ENCODE data around the gene MAD1L1.

Gene MAD1L1

GRCh38 chr7:2087744-2088143, 145.0 kb downstream of the MAD1L1 start:
- Histone ChIP-seq H3K27ac (ENCODE audit: low read length, poor library complexity, severe bottlenecking) (no peak overlapping the region), H2AFZ (ENCODE audit: low read depth, low read length) (no peak overlapping the region), H3K4me3 (ENCODE audit: insufficient read depth in 1 of 2, low read depth in 1 of 2, low read length in 2 of 2) (no peak overlapping the region), H2BK12ac (ENCODE audit: low read length in 2 of 2) (no peak overlapping the region), H2AK5ac (ENCODE audit: low read length, severe bottlenecking) (no peak overlapping the region), H4K91ac (ENCODE audit: low read length) (no peak overlapping the region), H3K4me2 (ENCODE audit: low read length, poor library complexity, severe bottlenecking) (no peak overlapping the region), H3K9me3 (ENCODE audit: control insufficient read depth, low read length) (no peaks in the 10 kb centered on the region), H3K4ac (ENCODE audit: low read depth in 1 of 2, low read length in 2 of 2) (no peak overlapping the region), H2BK120ac (ENCODE audit: low read depth, low read length) (no peak overlapping the region), H2BK15ac (ENCODE audit: low read depth, poor library complexity, severe bottlenecking) (no peak overlapping the region), H3K18ac (ENCODE audit: low read depth in 1 of 2, low read length in 2 of 2) (no peak overlapping the region), H4K8ac (ENCODE audit: low read length) (no peak overlapping the region), H3K9ac (ENCODE audit: low read length) (no peak overlapping the region), H3K14ac (ENCODE audit: low read length in 2 of 2) (no peak overlapping the region), H3K23ac (ENCODE audit: low read length in 2 of 2) (no peak overlapping the region), H3K79me1 (replicated peaks; ENCODE audit: low read length, poor library complexity, severe bottlenecking) (no peaks in the 10 kb centered on the region), H3K36me3 (ENCODE audit: control insufficient read depth in 1 of 2, insufficient read depth in 2 of 2, low read depth in 1 of 2, low read length in 2 of 2) (peaks cover 8 to 40% of the 10 kb centered on the region in 2 experiments), H3K27me3 (ENCODE audit: control insufficient read depth in 1 of 2, insufficient read depth in 1 of 2, low read length in 2 of 2) (no peaks in the 10 kb centered on the region), H3K4me1 (ENCODE audit: control insufficient read depth, insufficient read depth, low read depth, low read length) (peaks cover 2% of the 10 kb centered on the region), H2BK5ac (ENCODE audit: low read depth, low read length, poor library complexity, severe bottlenecking) (no peak overlapping the region)
- 89% methylated on average over 7 of the region's 11 CpGs for WGBS
- no peak for DNase-seq

GRCh38 chr7:2086229-2086628, 146.5 kb downstream of the MAD1L1 start:
- no peak overlapping the region for H3K18ac ChIP-seq (ENCODE audit: low read depth in 1 of 2, low read length in 2 of 2)
- no peak overlapping the region for H3K14ac ChIP-seq (ENCODE audit: low read length in 2 of 2)
- no peak overlapping the region for H4K91ac ChIP-seq (ENCODE audit: low read length)
- no peak for DNase-seq
- H2BK120ac ChIP-seq (ENCODE audit: low read depth, low read length) = no peak overlapping the region
- no peak overlapping the region for H2BK5ac ChIP-seq (ENCODE audit: low read depth, low read length, poor library complexity, severe bottlenecking)
- H3K4me1 ChIP-seq (ENCODE audit: control insufficient read depth, insufficient read depth, low read depth, low read length) = peaks cover 5% of the 10 kb centered on the region
- H3K23ac ChIP-seq (ENCODE audit: low read length in 2 of 2) = no peak overlapping the region
- no peak overlapping the region for H2BK12ac ChIP-seq (ENCODE audit: low read length in 2 of 2)
- H3K4me3 ChIP-seq (ENCODE audit: insufficient read depth in 1 of 2, low read depth in 1 of 2, low read length in 2 of 2) = no peak overlapping the region
- H2BK15ac ChIP-seq (ENCODE audit: low read depth, poor library complexity, severe bottlenecking) = no peak overlapping the region
- H2AK5ac ChIP-seq (ENCODE audit: low read length, severe bottlenecking) = no peak overlapping the region
- no peaks in the 10 kb centered on the region for H3K79me1 ChIP-seq (replicated peaks; ENCODE audit: low read length, poor library complexity, severe bottlenecking)
- no peaks in the 10 kb centered on the region for H3K27me3 ChIP-seq (ENCODE audit: control insufficient read depth in 1 of 2, insufficient read depth in 1 of 2, low read length in 2 of 2)
- H3K9me3 ChIP-seq (ENCODE audit: control insufficient read depth, low read length) = no peaks in the 10 kb centered on the region
- no peak overlapping the region for H3K9ac ChIP-seq (ENCODE audit: low read length)
- H4K8ac ChIP-seq (ENCODE audit: low read length) = no peak overlapping the region
- WGBS = 89% methylated on average over 13 of the region's 13 CpGs
- H2AFZ ChIP-seq (ENCODE audit: low read depth, low read length) = no peak overlapping the region
- no peak overlapping the region for H3K4ac ChIP-seq (ENCODE audit: low read depth in 1 of 2, low read length in 2 of 2)
- H3K36me3 ChIP-seq (ENCODE audit: control insufficient read depth in 1 of 2, insufficient read depth in 2 of 2, low read depth in 1 of 2, low read length in 2 of 2) = peaks cover 8 to 52% of the 10 kb centered on the region in 2 experiments
- no peak overlapping the region for H3K27ac ChIP-seq (ENCODE audit: low read length, poor library complexity, severe bottlenecking)
- no peak overlapping the region for H3K4me2 ChIP-seq (ENCODE audit: low read length, poor library complexity, severe bottlenecking)

- 98% methylated on average over 16 of the region's 16 CpGs for WGBS
- H3K36me3 ChIP-seq (ENCODE audit: control insufficient read depth in 1 of 2, insufficient read depth in 2 of 2, low read depth in 1 of 2, low read length in 2 of 2) = peaks cover 8 to 48% of the 10 kb centered on the region in 2 experiments
- no peak for DNase-seq
- H3K79me1 ChIP-seq (replicated peaks; ENCODE audit: low read length, poor library complexity, severe bottlenecking) = no peaks in the 10 kb centered on the region
- no peak overlapping the region for H2BK15ac ChIP-seq (ENCODE audit: low read depth, poor library complexity, severe bottlenecking)
- no peak overlapping the region for H4K8ac ChIP-seq (ENCODE audit: low read length)
- H3K27ac ChIP-seq (ENCODE audit: low read length, poor library complexity, severe bottlenecking) = no peak overlapping the region
- H3K14ac ChIP-seq (ENCODE audit: low read length in 2 of 2) = no peak overlapping the region
- no peak overlapping the region for H2AK5ac ChIP-seq (ENCODE audit: low read length, severe bottlenecking)
- H3K18ac ChIP-seq (ENCODE audit: low read depth in 1 of 2, low read length in 2 of 2) = no peak overlapping the region
- H3K23ac ChIP-seq (ENCODE audit: low read length in 2 of 2) = no peak overlapping the region
- no peak overlapping the region for H2AFZ ChIP-seq (ENCODE audit: low read depth, low read length)
- H3K4me1 ChIP-seq (ENCODE audit: control insufficient read depth, insufficient read depth, low read depth, low read length) = peaks cover 5% of the 10 kb centered on the region
- H3K4ac ChIP-seq (ENCODE audit: low read depth in 1 of 2, low read length in 2 of 2) = no peak overlapping the region
- H2BK5ac ChIP-seq (ENCODE audit: low read depth, low read length, poor library complexity, severe bottlenecking) = no peak overlapping the region
- no peak overlapping the region for H4K91ac ChIP-seq (ENCODE audit: low read length)
- H3K9ac ChIP-seq (ENCODE audit: low read length) = no peak overlapping the region
- H3K27me3 ChIP-seq (ENCODE audit: control insufficient read depth in 1 of 2, insufficient read depth in 1 of 2, low read length in 2 of 2) = no peaks in the 10 kb centered on the region
- H3K9me3 ChIP-seq (ENCODE audit: control insufficient read depth, low read length) = no peaks in the 10 kb centered on the region
- H2BK120ac ChIP-seq (ENCODE audit: low read depth, low read length) = no peak overlapping the region
- no peak overlapping the region for H3K4me3 ChIP-seq (ENCODE audit: insufficient read depth in 1 of 2, low read depth in 1 of 2, low read length in 2 of 2)
- no peak overlapping the region for H3K4me2 ChIP-seq (ENCODE audit: low read length, poor library complexity, severe bottlenecking)
- no peak overlapping the region for H2BK12ac ChIP-seq (ENCODE audit: low read length in 2 of 2)
Observed at GRCh38 chr7:2085804-2086203, 146.9 kb downstream of the MAD1L1 start.

GRCh38 chr7:2084781-2085505, 147.8 kb downstream of the MAD1L1 start:
- DNase-seq = no peak
- no peaks in the 10 kb centered on the region for H3K27me3 ChIP-seq (ENCODE audit: control insufficient read depth in 1 of 2, insufficient read depth in 1 of 2, low read length in 2 of 2)
- H4K8ac ChIP-seq (ENCODE audit: low read length) = no peak overlapping the region
- H3K4me1 ChIP-seq (ENCODE audit: control insufficient read depth, insufficient read depth, low read depth, low read length) = peaks cover 5% of the 10 kb centered on the region
- H4K91ac ChIP-seq (ENCODE audit: low read length) = no peak overlapping the region
- peak overlapping the region in 1 of 2 experiments; percentile 61 for H3K14ac ChIP-seq (ENCODE audit: low read length in 2 of 2)
- no peaks in the 10 kb centered on the region for H3K79me1 ChIP-seq (replicated peaks; ENCODE audit: low read length, poor library complexity, severe bottlenecking)
- H2BK120ac ChIP-seq (ENCODE audit: low read depth, low read length) = no peak overlapping the region
- no peak overlapping the region for H3K4me3 ChIP-seq (ENCODE audit: insufficient read depth in 1 of 2, low read depth in 1 of 2, low read length in 2 of 2)
- 98% methylated on average over 25 of the region's 25 CpGs for WGBS
- no peak overlapping the region for H2BK12ac ChIP-seq (ENCODE audit: low read length in 2 of 2)
- no peak overlapping the region for H3K4ac ChIP-seq (ENCODE audit: low read depth in 1 of 2, low read length in 2 of 2)
- H3K9me3 ChIP-seq (ENCODE audit: control insufficient read depth, low read length) = no peaks in the 10 kb centered on the region
- H2BK15ac ChIP-seq (ENCODE audit: low read depth, poor library complexity, severe bottlenecking) = no peak overlapping the region
- no peak overlapping the region for H3K27ac ChIP-seq (ENCODE audit: low read length, poor library complexity, severe bottlenecking)
- no peak overlapping the region for H2AFZ ChIP-seq (ENCODE audit: low read depth, low read length)
- no peak overlapping the region for H2AK5ac ChIP-seq (ENCODE audit: low read length, severe bottlenecking)
- H3K18ac ChIP-seq (ENCODE audit: low read depth in 1 of 2, low read length in 2 of 2) = no peak overlapping the region
- no peak overlapping the region for H2BK5ac ChIP-seq (ENCODE audit: low read depth, low read length, poor library complexity, severe bottlenecking)
- no peak overlapping the region for H3K23ac ChIP-seq (ENCODE audit: low read length in 2 of 2)
- H3K9ac ChIP-seq (ENCODE audit: low read length) = no peak overlapping the region
- H3K36me3 ChIP-seq (ENCODE audit: control insufficient read depth in 1 of 2, insufficient read depth in 2 of 2, low read depth in 1 of 2, low read length in 2 of 2) = peaks cover 8 to 41% of the 10 kb centered on the region in 2 experiments
- H3K4me2 ChIP-seq (ENCODE audit: low read length, poor library complexity, severe bottlenecking) = no peak overlapping the region

Data from mesenchymal stem cell (in vitro differentiated cells and primary cell).